GM21825 (cell line): Measurements from ENCODE around the gene ALDH9A1.
"Not testable (repeated sequence)": the region's sequence is repeated elsewhere in the genome, so short reads cannot be mapped to it uniquely, and the experiment has no call there.

Experiments used
- ATAC-seq: cut with Tn5 transposase; IDR thresholded peaks from one replicate; pipeline ENCODE4 v1.9.1; 2021; ENCODE audit warnings: mild to moderate bottlenecking, moderate library complexity; ENCODE audit not compliant: unreplicated experiment

The ALDH9A1 gene

DNA sequence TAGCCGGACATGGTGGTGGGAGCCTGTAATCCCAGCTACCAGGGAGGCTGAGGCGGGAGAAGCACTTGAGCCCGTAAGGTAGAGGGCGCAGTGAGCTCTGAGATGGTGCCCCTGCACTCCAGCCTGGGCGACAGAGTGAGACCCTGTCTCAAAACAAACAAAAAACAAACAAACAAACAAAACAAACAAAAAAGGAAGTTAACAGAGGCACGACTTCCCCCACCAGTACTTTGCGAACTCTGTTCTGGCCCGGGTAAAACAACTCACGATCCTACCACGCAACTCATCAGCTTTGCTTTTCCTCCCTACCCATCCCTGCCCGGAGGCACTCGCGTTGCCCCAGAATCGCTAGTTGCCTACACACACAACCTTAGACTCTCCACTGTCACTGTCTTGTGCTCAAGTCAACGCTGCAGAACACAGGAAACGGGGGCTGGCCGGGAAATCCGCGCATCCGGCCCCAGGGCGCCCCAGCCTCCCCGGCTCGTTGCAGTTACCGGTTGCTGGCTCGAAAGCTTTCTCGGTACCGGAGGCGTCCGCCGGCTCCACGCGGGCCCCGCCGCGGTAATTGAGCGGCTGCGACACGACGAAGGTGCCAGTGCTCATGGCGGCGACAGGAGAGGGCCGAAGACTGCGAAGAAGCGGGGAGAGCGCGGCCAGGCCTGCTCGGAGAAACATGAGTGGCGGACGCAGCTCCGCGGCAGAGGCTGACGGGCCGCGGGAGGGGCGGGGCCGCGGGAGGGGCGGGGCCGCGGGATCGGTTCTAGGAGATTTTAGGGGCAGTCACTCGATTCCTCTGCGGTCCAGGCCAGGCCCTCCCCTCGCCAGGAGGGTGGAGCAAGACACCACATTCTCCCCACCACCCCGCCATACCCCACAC is at the start of gene ALDH9A1:
Gene ALDH9A1 (minus strand): TSS at position 682 of the 880 bp plus-strand sequence. CDS start 4 bp downstream, at position 678.
- ATAC-seq, result peak; percentile 90

DNA sequence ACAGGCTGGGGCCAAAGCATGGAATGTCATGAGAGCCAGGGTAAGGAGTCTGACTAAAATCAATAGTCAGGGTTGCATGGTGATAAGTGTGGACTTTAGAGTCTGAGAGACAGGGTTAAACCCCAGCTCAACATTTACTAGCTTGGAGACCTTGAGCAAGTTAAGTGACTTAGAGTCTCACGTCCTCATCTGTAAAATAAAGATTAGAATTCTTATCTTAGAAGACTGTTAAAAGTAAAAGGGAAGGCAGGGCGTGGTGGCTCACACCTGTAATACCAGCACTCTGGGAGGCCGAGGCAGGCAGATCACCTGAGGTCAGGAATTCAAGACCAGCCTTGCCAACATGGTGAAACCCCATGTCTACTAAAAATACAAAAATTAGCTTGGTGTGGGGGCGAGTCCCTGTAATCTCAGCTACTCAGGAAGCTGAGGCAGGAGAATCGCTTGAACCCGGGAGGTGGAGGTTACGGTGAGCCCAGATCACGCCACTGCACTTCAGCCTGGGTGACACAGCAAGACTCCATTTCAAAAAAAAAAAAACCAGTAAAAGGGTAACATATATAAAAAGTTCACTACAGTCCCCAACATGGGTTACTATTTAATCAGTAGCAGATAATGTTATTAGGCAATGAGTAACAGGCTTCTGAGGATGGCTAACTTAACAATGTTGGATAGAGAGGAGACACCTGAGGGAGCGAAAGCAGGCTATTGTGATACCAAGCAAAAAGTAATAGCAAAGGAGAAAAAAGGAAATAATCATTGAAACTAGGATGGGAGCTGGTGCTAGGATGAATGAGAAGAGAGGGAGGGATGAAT is 49.5 kb upstream of the ALDH9A1 start:
- no peak for ATAC-seq

DNA sequence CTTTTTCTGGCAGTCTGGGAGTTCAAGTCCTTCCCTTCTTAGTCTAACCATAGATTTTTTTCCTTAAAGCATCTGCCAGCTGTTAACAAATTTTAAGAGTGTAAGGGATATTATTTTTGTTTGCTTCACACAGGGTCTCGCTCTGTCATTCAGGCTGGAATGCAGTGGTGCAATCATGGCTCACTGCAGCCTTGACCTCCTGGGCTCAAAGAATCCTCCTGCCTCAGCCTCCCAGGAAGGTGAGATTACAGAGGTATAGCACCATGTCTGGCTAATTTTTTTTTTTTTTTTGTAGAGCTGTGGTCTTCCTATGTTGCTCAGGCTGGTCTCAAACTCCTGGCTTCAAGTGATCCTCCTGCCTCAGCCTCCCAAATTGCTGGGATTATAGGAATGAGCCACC is 46.6 kb upstream of the ALDH9A1 start:
- not testable (repeated sequence) for ATAC-seq

DNA sequence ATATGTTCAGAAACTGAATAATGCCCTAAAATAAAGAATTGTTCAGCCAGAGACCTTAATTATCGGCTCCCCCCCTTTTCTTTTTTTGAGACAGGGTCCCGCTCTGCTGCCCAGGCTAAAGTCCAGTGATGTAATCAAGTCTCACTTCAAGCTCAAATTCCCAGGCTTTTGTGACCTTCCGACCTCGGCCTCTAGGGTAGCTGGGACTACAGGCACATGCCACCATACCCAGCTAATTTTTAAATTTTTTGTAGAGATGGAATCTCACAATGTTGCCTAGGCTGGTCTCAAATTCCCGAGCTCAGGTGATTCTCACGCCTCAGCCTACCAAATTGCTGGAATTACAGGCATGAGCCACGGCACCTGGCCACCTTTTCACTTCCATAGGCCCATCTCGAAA is 43.8 kb upstream of the ALDH9A1 start:
- ATAC-seq, result no peak

DNA sequence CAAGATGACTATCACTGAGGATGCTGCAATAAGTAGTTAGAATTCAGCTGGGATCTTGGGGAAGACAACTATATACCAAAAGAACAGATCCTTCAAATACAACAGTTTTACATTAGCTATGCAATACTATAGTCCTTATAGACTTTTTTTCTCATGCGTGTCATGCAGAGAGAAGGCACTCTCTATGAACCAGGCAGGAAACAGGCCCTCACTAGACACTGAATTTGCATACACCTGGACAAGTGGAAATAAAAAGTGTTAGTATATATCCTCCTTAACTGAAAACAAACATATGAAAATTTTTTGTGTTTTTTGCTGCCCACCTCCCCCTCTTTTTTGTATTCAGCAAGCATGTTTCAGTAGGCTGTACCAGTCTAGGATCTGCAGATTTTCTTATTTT is 40.4 kb upstream of the ALDH9A1 start:
- peak; percentile 97 for ATAC-seq

DNA sequence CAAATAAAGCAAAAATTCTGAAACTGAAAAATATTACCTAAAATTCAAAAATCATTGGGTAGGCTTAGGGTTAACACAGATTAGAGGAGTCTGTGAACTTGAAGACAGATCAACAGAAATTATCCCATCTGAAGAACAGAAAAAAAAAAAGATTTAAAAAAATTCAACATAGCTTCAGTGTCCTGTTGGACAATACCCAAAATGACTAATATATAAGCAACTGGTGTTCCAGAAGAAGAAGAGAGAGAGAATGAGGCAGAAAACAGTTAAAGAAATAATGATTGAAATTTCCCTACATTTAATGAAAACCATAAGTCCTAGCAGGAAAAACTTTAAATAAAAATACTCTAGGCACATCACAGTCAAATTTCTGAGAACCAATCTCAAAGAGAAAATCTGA is 38.8 kb upstream of the ALDH9A1 start:
- no peak for ATAC-seq

DNA sequence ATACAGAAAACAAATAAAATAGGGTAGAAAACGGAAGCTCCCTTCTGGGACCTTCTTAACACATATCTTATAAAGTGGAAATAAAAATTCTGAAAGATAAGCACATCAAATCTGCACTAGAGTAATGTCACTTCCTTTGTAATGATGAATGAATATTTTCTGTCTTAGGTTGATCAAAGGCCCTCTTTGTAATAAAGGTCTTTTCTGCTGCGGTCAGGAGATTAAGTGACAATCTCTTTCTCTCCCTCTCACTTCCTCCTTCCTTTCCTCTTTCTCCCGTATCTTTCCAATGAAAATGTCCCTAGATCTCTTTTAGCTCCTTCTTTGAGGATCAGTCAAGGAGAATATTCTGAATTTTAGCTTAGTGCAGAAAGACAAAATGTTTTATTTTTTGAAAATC is 36.5 kb upstream of the ALDH9A1 start:
- ATAC-seq, result no peak

DNA sequence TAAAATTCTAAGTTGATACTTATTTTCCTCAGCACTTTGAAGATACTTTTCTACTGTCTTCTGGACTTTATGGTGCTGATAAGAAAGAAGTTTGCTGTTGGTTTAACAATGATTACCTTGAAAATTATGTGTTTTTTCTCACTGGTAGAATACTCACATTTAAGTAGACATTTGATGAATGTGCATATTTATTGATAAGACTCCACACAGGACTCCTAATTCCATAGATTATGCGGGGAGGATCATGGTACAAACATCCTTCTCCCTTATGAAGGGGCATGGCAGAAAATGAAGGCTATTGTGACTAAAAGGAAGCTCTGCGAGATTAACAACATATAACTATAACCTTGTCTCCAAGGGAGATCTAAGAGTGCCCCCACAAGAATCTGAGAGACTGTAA is 28.5 kb upstream of the ALDH9A1 start:
- ATAC-seq, result no peak

DNA sequence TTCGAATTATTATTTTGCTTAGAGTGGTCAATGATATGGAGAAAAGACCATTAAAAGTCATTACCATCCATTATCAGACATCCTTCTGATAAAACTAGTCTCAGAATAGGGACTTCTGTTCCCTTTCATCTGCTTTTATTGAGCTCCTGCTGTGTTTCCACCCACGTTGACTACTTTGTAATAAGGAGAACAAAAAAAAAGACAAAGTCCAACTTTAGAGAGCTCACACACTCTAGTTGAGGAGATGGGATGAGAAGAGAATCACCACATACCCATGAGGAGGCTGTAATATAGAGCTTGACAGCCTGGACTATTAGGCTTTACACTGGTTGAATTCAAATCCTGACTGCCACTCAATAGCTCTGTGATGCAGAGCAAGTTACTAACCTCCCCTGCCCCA is 27.8 kb upstream of the ALDH9A1 start:
- no peak for ATAC-seq

DNA sequence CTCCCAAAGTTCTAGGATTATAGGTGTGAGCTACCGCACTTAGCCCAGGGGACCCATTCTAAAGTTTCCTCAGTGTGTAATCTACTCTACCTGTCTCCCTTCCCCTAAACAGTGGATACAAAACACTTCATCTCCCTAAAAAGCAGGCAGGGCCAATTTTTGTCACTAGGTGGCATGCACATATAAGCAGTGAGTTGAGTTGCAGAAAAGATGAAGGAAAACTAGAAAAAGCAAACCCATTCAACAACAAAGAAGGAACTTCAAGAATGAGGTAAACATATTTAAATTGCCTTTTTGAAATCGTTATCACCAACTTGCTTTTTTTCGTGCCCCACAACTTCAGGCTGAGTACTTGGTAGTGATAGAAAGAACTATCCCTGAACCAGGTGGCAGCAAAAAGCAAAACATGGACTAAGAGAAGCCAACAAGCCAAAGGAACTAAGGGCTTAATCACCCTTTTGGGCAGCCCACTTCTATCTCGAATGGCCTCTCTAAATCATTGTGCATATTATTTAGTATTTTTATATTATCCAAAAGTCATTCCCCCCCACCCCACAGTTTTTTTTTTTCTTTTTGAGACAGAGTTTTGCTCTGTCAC is 19.7 kb upstream of the ALDH9A1 start:
- ATAC-seq, result no peak

DNA sequence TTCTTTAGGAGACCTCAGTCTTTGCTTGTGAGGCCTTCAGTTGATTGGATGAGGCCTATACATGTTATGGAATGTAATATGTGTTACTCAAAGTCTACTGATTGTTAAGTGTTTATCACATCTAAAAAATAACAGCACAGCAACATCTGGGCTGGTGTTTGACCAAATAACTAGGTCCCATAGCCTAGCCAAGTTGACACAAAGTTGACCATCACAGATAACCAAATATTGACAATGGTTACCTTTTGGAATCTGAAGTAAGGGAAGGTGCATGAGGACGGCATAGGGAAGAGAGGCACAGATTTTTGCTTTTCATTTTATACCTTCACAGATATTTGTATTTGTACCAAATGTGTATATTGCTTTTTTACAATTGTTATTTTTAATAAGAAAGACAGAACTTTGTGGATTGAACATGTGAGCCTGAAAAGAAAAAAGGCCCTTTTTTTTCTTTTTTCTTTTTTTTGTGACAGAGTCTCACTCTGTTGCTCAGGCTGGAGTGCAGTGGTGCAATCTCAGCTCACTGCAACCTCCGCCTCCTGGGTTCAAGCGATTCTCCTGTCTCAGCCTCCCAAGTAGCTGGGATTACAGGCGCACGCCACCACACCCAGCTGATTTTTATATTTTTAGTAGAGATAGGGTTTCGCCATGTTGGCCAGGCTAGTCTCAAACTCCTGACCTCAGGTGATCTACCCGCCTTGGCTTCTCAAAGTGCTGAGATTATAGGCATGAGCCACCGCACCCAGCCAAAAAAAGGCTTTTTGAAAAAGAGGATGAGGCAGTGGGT is 18.1 kb upstream of the ALDH9A1 start:
- not testable (repeated sequence) for ATAC-seq

DNA sequence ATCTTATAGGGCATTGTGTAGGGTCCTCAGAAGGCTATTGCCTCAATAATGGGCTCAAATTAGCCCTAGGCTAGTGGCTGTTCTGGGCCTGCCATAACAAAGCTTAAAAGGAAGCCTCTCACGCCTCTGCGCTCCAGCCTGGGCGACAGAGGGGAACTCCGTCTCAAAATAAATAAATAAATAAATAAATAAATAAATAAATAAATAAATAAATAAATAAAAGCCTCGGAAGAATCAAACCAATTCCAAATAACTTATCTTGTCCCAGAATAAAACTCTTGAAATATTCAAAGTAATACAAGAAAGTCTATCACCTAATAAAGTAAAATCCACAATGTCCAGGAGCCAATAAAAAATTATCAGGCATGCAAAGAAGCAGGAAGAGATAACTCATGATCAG is 14.4 kb upstream of the ALDH9A1 start:
- ATAC-seq, result no peak

DNA sequence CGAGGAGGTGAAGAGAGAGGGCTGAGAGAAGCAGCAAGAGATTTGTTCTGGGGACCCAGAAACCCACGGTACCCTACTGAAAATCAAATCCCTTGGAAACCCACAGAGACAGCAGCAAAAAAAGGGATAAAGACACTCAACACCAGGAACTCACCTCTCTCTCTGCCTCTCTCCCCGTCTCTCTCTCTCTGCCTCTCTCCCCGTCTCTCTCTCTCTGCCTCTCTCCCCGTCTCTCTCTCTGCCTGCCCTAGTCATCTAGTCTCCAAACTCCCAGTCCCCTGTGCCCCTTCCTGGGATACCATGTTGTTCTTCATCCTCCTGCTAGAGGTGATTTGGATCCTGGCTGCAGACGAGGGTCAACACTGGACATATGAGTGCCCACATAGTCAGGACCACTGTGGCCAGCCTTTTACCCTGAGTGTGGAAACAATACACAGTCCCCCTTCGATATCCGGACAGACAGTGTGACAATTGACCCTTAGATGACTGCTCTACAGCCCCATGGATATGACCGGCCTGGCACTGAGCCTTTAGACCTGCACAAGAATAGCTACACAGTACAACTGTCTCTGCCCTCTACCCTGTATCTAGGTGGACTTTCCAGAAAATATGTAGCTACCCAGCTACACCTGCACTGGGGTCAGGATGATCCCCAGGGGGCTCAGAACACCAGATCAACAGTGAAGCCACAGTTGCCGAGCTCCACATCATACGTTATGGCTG is 9.8 kb upstream of the ALDH9A1 start:
- ATAC-seq, result no peak

DNA sequence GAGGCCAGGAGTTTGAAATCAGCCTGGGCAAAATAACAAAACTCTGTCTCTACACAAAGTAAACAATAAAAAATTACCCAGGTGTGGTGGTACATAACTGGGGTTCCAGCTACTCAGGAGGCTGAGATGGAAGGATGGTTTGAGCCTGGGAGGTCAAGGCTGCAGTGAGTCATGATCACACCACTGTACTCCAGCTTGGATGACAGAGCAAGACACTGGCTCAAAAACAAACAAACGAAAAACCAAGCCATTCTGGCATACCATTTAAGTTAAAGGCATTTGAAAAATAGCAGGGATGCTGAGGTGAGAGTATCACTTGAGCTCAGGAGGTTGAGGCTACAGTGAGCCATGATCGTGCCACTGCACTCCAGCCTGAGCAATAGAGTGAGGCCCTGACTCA is 5.3 kb upstream of the ALDH9A1 start:
- ATAC-seq, result no peak

DNA sequence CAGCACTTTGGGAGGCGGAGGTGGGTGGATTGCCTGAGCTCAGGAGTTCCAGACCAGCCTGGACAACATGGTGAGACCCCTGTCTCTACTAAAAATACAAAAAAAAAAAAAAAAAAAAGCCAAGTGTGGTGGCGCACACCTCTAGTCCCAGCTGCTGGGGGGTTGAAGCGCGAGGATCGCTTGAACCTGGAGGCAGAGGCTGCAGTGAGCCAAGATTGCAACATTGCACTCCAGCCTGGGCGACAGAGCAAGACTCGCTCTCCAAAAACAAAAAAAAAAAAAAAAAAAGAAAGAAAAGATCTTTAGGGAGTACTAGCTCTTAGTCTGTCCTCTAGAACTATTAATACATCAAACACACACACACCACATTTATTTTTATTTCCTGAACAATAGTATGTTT is 3.6 kb upstream of the ALDH9A1 start:
- ATAC-seq, result not testable (repeated sequence)

DNA sequence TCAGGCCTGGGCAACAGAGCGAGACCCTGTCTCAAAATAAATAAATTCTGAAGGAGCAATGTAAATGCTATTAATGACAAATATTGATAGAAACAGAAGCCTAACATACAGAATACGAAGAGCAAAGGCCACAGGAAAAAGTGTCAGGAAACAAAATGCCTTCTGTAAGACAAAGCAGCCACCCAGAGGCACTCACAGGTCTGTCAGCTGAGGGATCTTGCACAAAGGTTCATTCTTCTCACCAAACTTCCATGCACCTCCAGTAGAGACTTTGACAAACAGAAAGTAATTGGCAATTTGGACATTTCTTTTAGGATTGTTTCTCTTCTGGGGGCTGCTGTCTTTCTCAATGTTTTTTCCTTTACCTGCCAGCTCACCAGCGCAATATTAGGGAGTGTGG is 1.2 kb upstream of the ALDH9A1 start:
- ATAC-seq, result no peak

DNA sequence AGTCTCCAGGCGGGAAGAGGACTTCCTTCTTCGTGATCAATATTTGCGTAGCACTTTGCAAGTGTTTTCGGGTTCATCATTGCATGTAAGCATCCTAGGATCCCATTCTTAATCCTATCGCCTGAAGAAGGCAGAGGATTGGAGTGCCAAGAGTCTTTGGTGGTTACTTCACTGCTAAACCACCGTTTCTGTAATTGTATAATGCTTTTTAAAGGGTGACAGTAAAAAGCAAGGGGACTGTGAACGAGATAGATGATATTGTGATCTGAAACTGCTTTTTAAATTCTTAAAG is 345 bp upstream of the ALDH9A1 start:
- ATAC-seq, result peak; percentile 1

DNA sequence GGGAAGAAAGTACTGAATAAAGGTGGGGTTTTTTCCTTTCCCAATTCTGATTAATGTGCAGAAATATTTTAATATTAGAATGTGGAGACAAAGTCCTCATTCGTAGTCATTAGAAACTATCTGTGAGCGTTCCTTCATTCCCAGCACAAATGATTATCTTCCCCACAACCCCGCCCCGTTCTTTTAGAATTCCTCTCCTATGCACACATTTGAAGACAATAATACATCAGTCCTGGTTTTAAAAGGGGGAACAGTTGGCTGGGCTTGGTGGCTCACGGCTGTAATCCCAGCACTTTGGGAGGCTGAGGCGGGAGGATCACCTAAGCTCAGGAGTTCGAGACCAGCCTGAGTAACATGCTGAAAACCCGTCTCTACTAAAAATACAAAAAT is 876 bp downstream of the ALDH9A1 start:
- ATAC-seq, result no peak

DNA sequence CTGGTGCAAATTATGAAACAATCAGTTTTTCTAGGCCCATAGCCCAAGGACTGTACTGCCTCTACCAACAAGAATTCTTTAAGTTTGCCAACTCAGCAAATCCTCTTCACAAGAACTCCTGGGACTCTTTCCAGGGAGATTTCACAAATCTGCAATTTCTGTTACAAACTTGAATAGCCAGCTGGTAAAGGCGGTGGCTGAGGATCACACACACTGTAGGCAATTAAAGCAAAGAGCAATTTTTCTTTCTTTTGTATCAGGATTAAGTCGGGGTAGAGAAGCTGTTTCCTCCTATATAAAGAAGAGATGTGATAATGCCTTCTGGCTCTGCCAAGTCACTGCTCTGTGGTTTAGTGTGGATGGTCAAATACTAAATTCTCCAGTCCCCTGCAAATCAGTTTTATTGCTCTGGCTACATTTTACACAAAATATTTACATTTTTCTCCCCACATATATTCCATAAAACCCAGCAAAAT is 1.7 kb downstream of the ALDH9A1 start:
- ATAC-seq, result no peak

DNA sequence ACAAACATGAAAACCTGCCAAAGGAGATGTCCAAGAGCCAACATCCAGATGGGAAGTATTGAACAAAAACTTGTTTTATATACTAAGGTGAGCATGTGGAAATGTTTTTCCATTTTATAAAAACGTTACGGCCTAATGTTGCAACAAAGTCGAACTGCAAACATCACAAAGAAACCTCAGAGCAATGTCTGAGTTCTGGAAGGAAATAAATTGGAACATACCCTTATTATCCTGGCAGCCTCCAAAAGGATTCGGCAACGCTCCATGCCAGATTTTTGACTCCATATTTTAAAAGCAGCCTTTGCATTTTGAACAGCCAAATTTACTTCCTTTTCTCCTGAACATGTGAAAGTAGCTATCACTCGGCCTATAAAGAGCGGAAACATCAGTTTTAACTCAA is 3.3 kb downstream of the ALDH9A1 start:
- no peak for ATAC-seq
